PC-9 (cell line): ENCODE results near the gene PEX14. TPM values are rescaled to one million over a fixed set of nuclear protein-coding genes. Genes with fewer than 3 reads are reported as not detected.

Experiments
- BruUV-seq: library from RNA; stranded (reverse); fragments of 400-500 nt; replicated peaks from 2 replicates; lab custom pipeline; 2021; lab: Mats Ljungman, UMichigan
- CTCF ChIA-PET: fragments of 300-600 bp; sonication (Branson Sonifier 250); formaldehyde crosslinking; loops from one replicate; lab custom pipeline; 2022; ENCODE audit warnings: antibody characterized with exemption; lab: Charles Lee
- POLR2A ChIA-PET: fragments of 300-600 bp; sonication (Branson Sonifier 250); formaldehyde crosslinking; loops from one replicate; lab custom pipeline; 2022; ENCODE audit warnings: antibody characterized with exemption; ENCODE audit not compliant: unreplicated experiment; lab: Charles Lee
- DNase-seq, 2 experiments: peaks; one replicate each; pipeline versions ENCODE4 v3.0.0 to v3.0.0-alpha.2; 2015 to 2022; ENCODE audit warnings: mixed read lengths in 1 of 2
- H2AFZ ChIP-seq: fragments of 200-600 bp; sonication (generic); 2 replicates; pipeline ENCODE4 v1.8.1; 2017; ENCODE audit warnings: antibody characterized with exemption
- H3F3A ChIP-seq: fragments of 200-600 bp; sonication (generic); 2 replicates; pipeline ENCODE4 v1.8.1; 2017; ENCODE audit warnings: antibody characterized with exemption, mild to moderate bottlenecking, low read depth; ENCODE audit not compliant: insufficient read depth
- H3K27ac ChIP-seq: fragments of 200-600 bp; sonication (generic); 2 replicates; pipeline ENCODE4 v1.6.1; 2016; ENCODE audit warnings: mixed run types
- H3K27me3 ChIP-seq: fragments of 200-600 bp; sonication (generic); 2 replicates; pipeline ENCODE4 v1.6.1; 2016; ENCODE audit warnings: low read depth, mixed run types; ENCODE audit not compliant: insufficient read depth
- H3K36me3 ChIP-seq: fragments of 200-600 bp; sonication (generic); 2 replicates; pipeline ENCODE4 v1.6.1; 2016; ENCODE audit warnings: low read depth, mixed run types
- H3K4me1 ChIP-seq: fragments of 200-600 bp; sonication (generic); replicated peaks from 2 replicates; pipeline ENCODE4 v1.6.1; 2016; ENCODE audit warnings: mixed run types; ENCODE audit not compliant: insufficient read depth
- H3K4me2 ChIP-seq: fragments of 200-600 bp; sonication (generic); 2 replicates; pipeline ENCODE4 v1.6.1; 2017; ENCODE audit warnings: mixed run types
- H3K4me3 ChIP-seq: fragments of 200-600 bp; sonication (generic); 2 replicates; pipeline ENCODE4 v1.6.1; 2016; ENCODE audit warnings: mixed run types
- H3K79me2 ChIP-seq: fragments of 200-600 bp; sonication (generic); 2 replicates; pipeline ENCODE4 v1.6.1; 2017; ENCODE audit warnings: low read depth, mixed run types
- H3K9me2 ChIP-seq: fragments of 200-600 bp; sonication (generic); 2 replicates; pipeline ENCODE4 v1.8.1; 2017; ENCODE audit warnings: mild to moderate bottlenecking; ENCODE audit not compliant: insufficient read depth
- H3K9me3 ChIP-seq: fragments of 200-600 bp; sonication (generic); 2 replicates; pipeline ENCODE4 v1.8.1; 2016; ENCODE audit warnings: low read depth; ENCODE audit not compliant: insufficient read depth
- H4K20me1 ChIP-seq: fragments of 200-600 bp; sonication (generic); 2 replicates; pipeline ENCODE4 v1.8.1; 2017; ENCODE audit not compliant: insufficient read depth
- CTCF ChIP-seq: fragments of 200-600 bp; sonication (generic); conservative IDR thresholded peaks from 2 replicates; pipeline ENCODE4 v1.6.1; 2017; ENCODE audit warnings: mixed run types, antibody characterized with exemption, mild to moderate bottlenecking, moderate library complexity
- EZH2 ChIP-seq: fragments of 200-600 bp; sonication (generic); IDR thresholded peaks from 2 replicates; pipeline ENCODE4 v1.8.0; 2017; ENCODE audit warnings: antibody characterized with exemption, low read depth
- intact Hi-C: fragments of 100-400 bp; cut with micrococcal nuclease; formaldehyde crosslinking; loops from one replicate; pipeline ENCODE4 v1.10.0; 2022; ENCODE audit not compliant: unreplicated experiment
- total RNA-seq: library from RNA; stranded (reverse); gene quantifications from 2 replicates; pipeline ENCODE4 v1.2.3, GENCODE V29; 2021

Gene PEX14
- total RNA-seq, 1 experiment from 2014 or later, result 28.3 TPM

- BruUV-seq, result no TSS peak
- Histone ChIP-seq H3K4me2 (no peak overlapping the region), H3K4me3 (no peak overlapping the region), H4K20me1 (no peaks in the 10 kb centered on the region), H3K4me1 (no peaks in the 10 kb centered on the region), H2AFZ (no peak overlapping the region), H3F3A (no peaks in the 10 kb centered on the region), H3K79me2 (no peaks in the 10 kb centered on the region), H3K36me3 (no peaks in the 10 kb centered on the region), H3K27me3 (no peaks in the 10 kb centered on the region), H3K27ac (no peak overlapping the region), H3K9me3 (no peaks in the 10 kb centered on the region), H3K9me2 (no peaks in the 10 kb centered on the region)
- CTCF ChIA-PET, result no interaction called here
- no peak for DNase-seq
- POLR2A ChIA-PET, result no interaction called here
- intact Hi-C loops, result no loop called here
- TF ChIP-seq CTCF (no peak), EZH2 (no peak)
Measured at GRCh38 chr1:10658396-10659066, 183.8 kb downstream of the PEX14 start.

- Histone ChIP-seq H3K36me3 (no peaks in the 10 kb centered on the region), H3K79me2 (no peaks in the 10 kb centered on the region), H3K4me1 (no peaks in the 10 kb centered on the region), H2AFZ (no peak overlapping the region), H3K4me3 (no peak overlapping the region), H3K4me2 (no peak overlapping the region), H3K27me3 (no peaks in the 10 kb centered on the region), H3K9me2 (no peaks in the 10 kb centered on the region), H3K27ac (no peak overlapping the region), H3K9me3 (no peaks in the 10 kb centered on the region), H3F3A (no peaks in the 10 kb centered on the region), H4K20me1 (no peaks in the 10 kb centered on the region)
- TF ChIP-seq CTCF (no peak), EZH2 (no peak)
- CTCF ChIA-PET, result no interaction called here
- no TSS peak for BruUV-seq
- POLR2A ChIA-PET, result no interaction called here
- no peak for DNase-seq
- intact Hi-C loops, result no loop called here
Measured at GRCh38 chr1:10659218-10659617, 184.5 kb downstream of the PEX14 start.

- no peak for DNase-seq
- BruUV-seq, result no TSS peak
Measured at GRCh38 chr1:10659646-10660540, 185.1 kb downstream of the PEX14 start.

More at GRCh38 chr1:10659646-10660540, 185.1 kb downstream of the PEX14 start:
- Histone ChIP-seq H3K27me3 (no peaks in the 10 kb centered on the region), H3K4me1 (no peaks in the 10 kb centered on the region), H3K4me3 (no peak overlapping the region), H3K4me2 (no peak overlapping the region), H4K20me1 (no peaks in the 10 kb centered on the region), H3K79me2 (no peaks in the 10 kb centered on the region), H3K9me3 (no peaks in the 10 kb centered on the region), H2AFZ (no peak overlapping the region), H3F3A (no peaks in the 10 kb centered on the region), H3K27ac (no peak overlapping the region), H3K9me2 (no peaks in the 10 kb centered on the region), H3K36me3 (no peaks in the 10 kb centered on the region)
- ChIA-PET CTCF (no interaction called here), POLR2A (no interaction called here)
- intact Hi-C loops, result no loop called here
- TF ChIP-seq EZH2 (no peak), CTCF (no peak)
